ENCODE measurements around the gene IRAK3. TPM values are rescaled to one million over a fixed set of nuclear protein-coding genes. Genes with fewer than 3 reads are reported as not detected.

The IRAK3 gene
- total RNA-seq, 1 experiment from 2014 or later, result 0.70 TPM

GRCh38 chr12:66251049-66251448, 62.0 kb downstream of the IRAK3 start:
- H3K36me3 Mint-ChIP-seq, result no peaks in the 10 kb centered on the region
- CTCF ChIA-PET, result interaction anchor here (0.6 to 1.4 kb wide), 2 partner anchors 19 to 144 kb away, joined by 3 read pairs; no protein-coding TSS in a partner anchor
- no peaks in the 10 kb centered on the region for H3K9me3 Mint-ChIP-seq
- peaks cover 2% of the 10 kb centered on the region; the same call in 1 of the 2 replicates for H3K4me1 Mint-ChIP-seq
- POLR2A ChIA-PET, result no interaction called here
- TF ChIP-seq CDX4 (CRISPR knock-in tag; IDR thresholded peaks at IDR 0.05; ENCODE audit: borderline replicate concordance) (no peak), JUN (CRISPR knock-in tag; IDR thresholded peaks at IDR 0.05) (no peak), ZNF423 (CRISPR knock-in tag; IDR thresholded peaks at IDR 0.05) (no peak), USF1 (CRISPR knock-in tag; IDR thresholded peaks at IDR 0.05) (no peak), PREB (CRISPR knock-in tag; IDR thresholded peaks at IDR 0.05; ENCODE audit: borderline replicate concordance) (no peak)
- TF ChIP-seq, protein P1, sequence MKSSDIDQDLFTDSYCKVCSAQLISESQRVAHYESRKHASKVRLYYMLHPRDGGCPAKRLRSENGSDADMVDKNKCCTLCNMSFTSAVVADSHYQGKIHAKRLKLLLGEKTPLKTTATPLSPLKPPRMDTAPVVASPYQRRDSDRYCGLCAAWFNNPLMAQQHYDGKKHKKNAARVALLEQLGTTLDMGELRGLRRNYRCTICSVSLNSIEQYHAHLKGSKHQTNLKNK (CRISPR knock-in tag; IDR thresholded peaks at IDR 0.05), result no peak
- TF ChIP-seq, protein P2, sequence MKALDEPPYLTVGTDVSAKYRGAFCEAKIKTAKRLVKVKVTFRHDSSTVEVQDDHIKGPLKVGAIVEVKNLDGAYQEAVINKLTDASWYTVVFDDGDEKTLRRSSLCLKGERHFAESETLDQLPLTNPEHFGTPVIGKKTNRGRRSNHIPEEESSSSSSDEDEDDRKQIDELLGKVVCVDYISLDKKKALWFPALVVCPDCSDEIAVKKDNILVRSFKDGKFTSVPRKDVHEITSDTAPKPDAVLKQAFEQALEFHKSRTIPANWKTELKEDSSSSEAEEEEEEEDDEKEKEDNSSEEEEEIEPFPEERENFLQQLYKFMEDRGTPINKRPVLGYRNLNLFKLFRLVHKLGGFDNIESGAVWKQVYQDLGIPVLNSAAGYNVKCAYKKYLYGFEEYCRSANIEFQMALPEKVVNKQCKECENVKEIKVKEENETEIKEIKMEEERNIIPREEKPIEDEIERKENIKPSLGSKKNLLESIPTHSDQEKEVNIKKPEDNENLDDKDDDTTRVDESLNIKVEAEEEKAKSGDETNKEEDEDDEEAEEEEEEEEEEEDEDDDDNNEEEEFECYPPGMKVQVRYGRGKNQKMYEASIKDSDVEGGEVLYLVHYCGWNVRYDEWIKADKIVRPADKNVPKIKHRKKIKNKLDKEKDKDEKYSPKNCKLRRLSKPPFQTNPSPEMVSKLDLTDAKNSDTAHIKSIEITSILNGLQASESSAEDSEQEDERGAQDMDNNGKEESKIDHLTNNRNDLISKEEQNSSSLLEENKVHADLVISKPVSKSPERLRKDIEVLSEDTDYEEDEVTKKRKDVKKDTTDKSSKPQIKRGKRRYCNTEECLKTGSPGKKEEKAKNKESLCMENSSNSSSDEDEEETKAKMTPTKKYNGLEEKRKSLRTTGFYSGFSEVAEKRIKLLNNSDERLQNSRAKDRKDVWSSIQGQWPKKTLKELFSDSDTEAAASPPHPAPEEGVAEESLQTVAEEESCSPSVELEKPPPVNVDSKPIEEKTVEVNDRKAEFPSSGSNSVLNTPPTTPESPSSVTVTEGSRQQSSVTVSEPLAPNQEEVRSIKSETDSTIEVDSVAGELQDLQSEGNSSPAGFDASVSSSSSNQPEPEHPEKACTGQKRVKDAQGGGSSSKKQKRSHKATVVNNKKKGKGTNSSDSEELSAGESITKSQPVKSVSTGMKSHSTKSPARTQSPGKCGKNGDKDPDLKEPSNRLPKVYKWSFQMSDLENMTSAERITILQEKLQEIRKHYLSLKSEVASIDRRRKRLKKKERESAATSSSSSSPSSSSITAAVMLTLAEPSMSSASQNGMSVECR (CRISPR knock-in tag; IDR thresholded peaks at IDR 0.05; ENCODE audit: borderline replicate concordance), result no peak
- TF ChIP-seq, protein P3, sequence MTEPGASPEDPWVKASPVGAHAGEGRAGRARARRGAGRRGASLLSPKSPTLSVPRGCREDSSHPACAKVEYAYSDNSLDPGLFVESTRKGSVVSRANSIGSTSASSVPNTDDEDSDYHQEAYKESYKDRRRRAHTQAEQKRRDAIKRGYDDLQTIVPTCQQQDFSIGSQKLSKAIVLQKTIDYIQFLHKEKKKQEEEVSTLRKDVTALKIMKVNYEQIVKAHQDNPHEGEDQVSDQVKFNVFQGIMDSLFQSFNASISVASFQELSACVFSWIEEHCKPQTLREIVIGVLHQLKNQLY (CRISPR knock-in tag; IDR thresholded peaks at IDR 0.05), result no peak
- TF ChIP-seq, protein P4, sequence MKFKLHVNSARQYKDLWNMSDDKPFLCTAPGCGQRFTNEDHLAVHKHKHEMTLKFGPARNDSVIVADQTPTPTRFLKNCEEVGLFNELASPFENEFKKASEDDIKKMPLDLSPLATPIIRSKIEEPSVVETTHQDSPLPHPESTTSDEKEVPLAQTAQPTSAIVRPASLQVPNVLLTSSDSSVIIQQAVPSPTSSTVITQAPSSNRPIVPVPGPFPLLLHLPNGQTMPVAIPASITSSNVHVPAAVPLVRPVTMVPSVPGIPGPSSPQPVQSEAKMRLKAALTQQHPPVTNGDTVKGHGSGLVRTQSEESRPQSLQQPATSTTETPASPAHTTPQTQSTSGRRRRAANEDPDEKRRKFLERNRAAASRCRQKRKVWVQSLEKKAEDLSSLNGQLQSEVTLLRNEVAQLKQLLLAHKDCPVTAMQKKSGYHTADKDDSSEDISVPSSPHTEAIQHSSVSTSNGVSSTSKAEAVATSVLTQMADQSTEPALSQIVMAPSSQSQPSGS (CRISPR knock-in tag; IDR thresholded peaks at IDR 0.05; ENCODE audit: borderline replicate concordance, low read depth), result no peak
- no peak overlapping the region for H3K27ac Mint-ChIP-seq
- H3K27me3 Mint-ChIP-seq (ENCODE audit: low read depth), result no peaks in the 10 kb centered on the region
- DNase-seq (ENCODE audit: low spot score) (no peak), ATAC-seq (no peak)
- no peak overlapping the region for H3K4me3 Mint-ChIP-seq

GRCh38 chr12:66252771-66253170, 63.8 kb downstream of the IRAK3 start:
- ATAC-seq (no peak), DNase-seq (ENCODE audit: low spot score) (no peak)
- ChIA-PET POLR2A (no interaction called here), CTCF (no interaction called here)
- Mint-ChIP-seq H3K4me3 (no peak overlapping the region), H3K36me3 (no peaks in the 10 kb centered on the region), H3K27me3 (ENCODE audit: low read depth) (no peaks in the 10 kb centered on the region), H3K4me1 (peaks cover 12% of the 10 kb centered on the region), H3K27ac (no peak overlapping the region), H3K9me3 (peaks cover 5% of the 10 kb centered on the region)
- TF ChIP-seq USF2 (CRISPR knock-in tag; IDR thresholded peaks at IDR 0.05) (no peak), CDX4 (CRISPR knock-in tag; IDR thresholded peaks at IDR 0.05; ENCODE audit: borderline replicate concordance) (no peak), TP53 (CRISPR knock-in tag; IDR thresholded peaks at IDR 0.05) (no peak), ATF6 (CRISPR knock-in tag; IDR thresholded peaks at IDR 0.05) (no peak), IRF2 (CRISPR knock-in tag; IDR thresholded peaks at IDR 0.05; ENCODE audit: borderline replicate concordance, low read depth) (no peak)
- TF ChIP-seq, protein P5, sequence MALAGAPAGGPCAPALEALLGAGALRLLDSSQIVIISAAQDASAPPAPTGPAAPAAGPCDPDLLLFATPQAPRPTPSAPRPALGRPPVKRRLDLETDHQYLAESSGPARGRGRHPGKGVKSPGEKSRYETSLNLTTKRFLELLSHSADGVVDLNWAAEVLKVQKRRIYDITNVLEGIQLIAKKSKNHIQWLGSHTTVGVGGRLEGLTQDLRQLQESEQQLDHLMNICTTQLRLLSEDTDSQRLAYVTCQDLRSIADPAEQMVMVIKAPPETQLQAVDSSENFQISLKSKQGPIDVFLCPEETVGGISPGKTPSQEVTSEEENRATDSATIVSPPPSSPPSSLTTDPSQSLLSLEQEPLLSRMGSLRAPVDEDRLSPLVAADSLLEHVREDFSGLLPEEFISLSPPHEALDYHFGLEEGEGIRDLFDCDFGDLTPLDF (CRISPR knock-in tag; IDR thresholded peaks at IDR 0.05), result no peak
- TF ChIP-seq, protein P6, sequence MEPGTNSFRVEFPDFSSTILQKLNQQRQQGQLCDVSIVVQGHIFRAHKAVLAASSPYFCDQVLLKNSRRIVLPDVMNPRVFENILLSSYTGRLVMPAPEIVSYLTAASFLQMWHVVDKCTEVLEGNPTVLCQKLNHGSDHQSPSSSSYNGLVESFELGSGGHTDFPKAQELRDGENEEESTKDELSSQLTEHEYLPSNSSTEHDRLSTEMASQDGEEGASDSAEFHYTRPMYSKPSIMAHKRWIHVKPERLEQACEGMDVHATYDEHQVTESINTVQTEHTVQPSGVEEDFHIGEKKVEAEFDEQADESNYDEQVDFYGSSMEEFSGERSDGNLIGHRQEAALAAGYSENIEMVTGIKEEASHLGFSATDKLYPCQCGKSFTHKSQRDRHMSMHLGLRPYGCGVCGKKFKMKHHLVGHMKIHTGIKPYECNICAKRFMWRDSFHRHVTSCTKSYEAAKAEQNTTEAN (CRISPR knock-in tag; IDR thresholded peaks at IDR 0.05), result no peak
